Activated T-helper 1 cell treated with anti-CD3 and anti-CD28 coated beads, Interleukin-12 subunit alpha, Interleukin-12 subunit beta, Interleukin-2, Interleukin-4 antibody, amounts not matched to agents 30 ng/mL and 10 ng/mL and 1 ng/mL, durations not matched to agents 14 hours and 24 hours and 36 hours (primary cell): ENCODE data around the gene CD44. TPM values are rescaled to one million over a fixed set of nuclear protein-coding genes. Genes with fewer than 3 reads are reported as not detected.

Experiments used
- DNase-seq: peaks from one replicate; pipeline ENCODE4 v3.0.0; 2021; ENCODE audit warnings: low spot score
- H3K27ac Mint-ChIP-seq: one replicate; pipeline ENCODE4 v1.8.0; 2021; ENCODE audit warnings: mild to moderate bottlenecking, mixed read lengths
- H3K27me3 Mint-ChIP-seq: one replicate; pipeline ENCODE4 v1.8.0; 2022; ENCODE audit warnings: mild to moderate bottlenecking, moderate library complexity, mixed read lengths; ENCODE audit not compliant: insufficient read depth
- H3K36me3 Mint-ChIP-seq: one replicate; pipeline ENCODE4 v1.8.0; 2021; ENCODE audit warnings: low read depth, mixed read lengths
- H3K4me1 Mint-ChIP-seq: one replicate; pipeline ENCODE4 v1.8.0; 2021; ENCODE audit warnings: low read depth, mixed read lengths
- H3K4me3 Mint-ChIP-seq: one replicate; pipeline ENCODE4 v1.8.0; 2021; ENCODE audit warnings: mild to moderate bottlenecking, moderate library complexity, mixed read lengths
- H3K9me3 Mint-ChIP-seq: one replicate; pipeline ENCODE4 v1.8.0; 2021; ENCODE audit warnings: mixed read lengths
- intact Hi-C: fragments of 100-400 bp; cut with micrococcal nuclease; formaldehyde crosslinking; loops from one replicate; pipeline ENCODE4 v1.15.1; 2024
- total RNA-seq: library from RNA; stranded (reverse); gene quantifications from 2 replicates; pipeline ENCODE4 v1.2.3, GENCODE V29; 2022

CD44 gene
- total RNA-seq, 1 donor from 2014 or later: 547 TPM

- intact Hi-C loops: no loop called here
- no peak overlapping the region for H3K4me3 Mint-ChIP-seq
- H3K27me3 Mint-ChIP-seq: peaks cover 17% of the 10 kb centered on the region
- H3K36me3 Mint-ChIP-seq: no peaks in the 10 kb centered on the region
- no peak overlapping the region for H3K27ac Mint-ChIP-seq
- no peaks in the 10 kb centered on the region for H3K9me3 Mint-ChIP-seq
- DNase-seq: no peak
- H3K4me1 Mint-ChIP-seq: peaks cover 6% of the 10 kb centered on the region
Observed at GRCh38 chr11:35265755-35266454, 126.9 kb downstream of the CD44 start.

- H3K27me3 Mint-ChIP-seq: peaks cover 14% of the 10 kb centered on the region
- H3K4me3 Mint-ChIP-seq: no peak overlapping the region
- H3K4me1 Mint-ChIP-seq: peaks cover 22% of the 10 kb centered on the region
- H3K36me3 Mint-ChIP-seq: no peaks in the 10 kb centered on the region
- intact Hi-C loops: no loop called here
- H3K9me3 Mint-ChIP-seq: no peaks in the 10 kb centered on the region
- DNase-seq: no peak
- no peak overlapping the region for H3K27ac Mint-ChIP-seq
Observed at GRCh38 chr11:35267504-35267903, 128.5 kb downstream of the CD44 start.

GRCh38 chr11:35270342-35270741 is 131.4 kb downstream of the CD44 start:
- Mint-ChIP-seq H3K27ac (no peak overlapping the region), H3K4me1 (peaks cover 47% of the 10 kb centered on the region), H3K9me3 (no peaks in the 10 kb centered on the region), H3K36me3 (peaks cover 2% of the 10 kb centered on the region), H3K4me3 (no peak overlapping the region), H3K27me3 (peaks cover 2% of the 10 kb centered on the region)
- intact Hi-C loops: loop anchor here (10.0 kb wide), 1 partner anchor 1026 kb away; no protein-coding TSS in a partner anchor
- DNase-seq: no peak

GRCh38 chr11:35271031-35271430 is 132.1 kb downstream of the CD44 start:
- Mint-ChIP-seq H3K27ac (no peak overlapping the region), H3K27me3 (peaks cover 8% of the 10 kb centered on the region), H3K36me3 (peaks cover 2% of the 10 kb centered on the region), H3K4me1 (peaks cover 54% of the 10 kb centered on the region), H3K9me3 (peaks cover 5% of the 10 kb centered on the region), H3K4me3 (no peak overlapping the region)
- no peak for DNase-seq
- intact Hi-C loops: loop anchor here (10.0 kb wide), 1 partner anchor 1026 kb away; no protein-coding TSS in a partner anchor

- Mint-ChIP-seq H3K4me1 (peaks cover 61% of the 10 kb centered on the region), H3K4me3 (peak overlapping the region; percentile 3), H3K9me3 (peaks cover 6% of the 10 kb centered on the region), H3K27ac (peak overlapping the region; percentile 86), H3K36me3 (peaks cover 4% of the 10 kb centered on the region), H3K27me3 (peaks cover 12% of the 10 kb centered on the region)
- peak; percentile 54 for DNase-seq
- intact Hi-C loops: loop anchor here (1.0 to 10.0 kb wide), 14 partner anchors 15 to 1028 kb away; partner anchors contain the start of genes APIP and PDHX
Observed at GRCh38 chr11:35272391-35272902, 133.5 kb downstream of the CD44 start.

GRCh38 chr11:35274909-35275785 is 136.2 kb downstream of the CD44 start:
- Mint-ChIP-seq H3K27me3 (peaks cover 12% of the 10 kb centered on the region), H3K4me3 (no peak overlapping the region), H3K4me1 (peaks cover 61% of the 10 kb centered on the region), H3K27ac (peak overlapping the region; percentile 37), H3K9me3 (peaks cover 6% of the 10 kb centered on the region), H3K36me3 (peaks cover 4% of the 10 kb centered on the region)
- DNase-seq: no peak
- intact Hi-C loops: loop anchor here (10.0 kb wide), 1 partner anchor 1030 kb away; no protein-coding TSS in a partner anchor

GRCh38 chr11:35275786-35276170 is 136.8 kb downstream of the CD44 start:
- Mint-ChIP-seq H3K4me1 (peaks cover 57% of the 10 kb centered on the region), H3K4me3 (no peak overlapping the region), H3K36me3 (peaks cover 4% of the 10 kb centered on the region), H3K27me3 (peaks cover 12% of the 10 kb centered on the region), H3K27ac (peak overlapping the region; percentile 37), H3K9me3 (peaks cover 6% of the 10 kb centered on the region)
- DNase-seq: no peak
- intact Hi-C loops: loop anchor here (10.0 kb wide), 1 partner anchor 1031 kb away; no protein-coding TSS in a partner anchor

- Mint-ChIP-seq H3K36me3 (peaks cover 4% of the 10 kb centered on the region), H3K4me1 (peaks cover 51% of the 10 kb centered on the region), H3K9me3 (peaks cover 6% of the 10 kb centered on the region), H3K27me3 (peaks cover 12% of the 10 kb centered on the region), H3K4me3 (no peak overlapping the region), H3K27ac (peak overlapping the region; percentile 37)
- intact Hi-C loops: loop anchor here (10.0 kb wide), 1 partner anchor 1032 kb away; no protein-coding TSS in a partner anchor
- DNase-seq: no peak
Observed at GRCh38 chr11:35276396-35277145, 137.6 kb downstream of the CD44 start.

GRCh38 chr11:35277827-35278226 is 138.9 kb downstream of the CD44 start:
- Mint-ChIP-seq H3K4me1 (peaks cover 51% of the 10 kb centered on the region), H3K9me3 (peaks cover 6% of the 10 kb centered on the region), H3K27ac (no peak overlapping the region), H3K4me3 (no peak overlapping the region), H3K36me3 (peaks cover 4% of the 10 kb centered on the region), H3K27me3 (peaks cover 12% of the 10 kb centered on the region)
- no peak for DNase-seq
- intact Hi-C loops: loop anchor here (10.0 kb wide), 1 partner anchor 1033 kb away; no protein-coding TSS in a partner anchor

GRCh38 chr11:35280727-35281126 is 141.8 kb downstream of the CD44 start:
- intact Hi-C loops: no loop called here
- no peak overlapping the region for H3K27ac Mint-ChIP-seq

GRCh38 chr11:35281169-35281688 is 142.3 kb downstream of the CD44 start:
- intact Hi-C loops: no loop called here
- Mint-ChIP-seq H3K27me3 (peaks cover 2% of the 10 kb centered on the region), H3K4me3 (no peak overlapping the region), H3K9me3 (no peaks in the 10 kb centered on the region), H3K4me1 (peaks cover 29% of the 10 kb centered on the region), H3K27ac (no peak overlapping the region), H3K36me3 (peaks cover 4% of the 10 kb centered on the region)
- DNase-seq: no peak

More at GRCh38 chr11:35280727-35281126, 141.8 kb downstream of the CD44 start:
- Mint-ChIP-seq H3K36me3 (peaks cover 4% of the 10 kb centered on the region), H3K9me3 (peaks cover 5% of the 10 kb centered on the region), H3K4me3 (no peak overlapping the region), H3K4me1 (peaks cover 33% of the 10 kb centered on the region), H3K27me3 (peaks cover 7% of the 10 kb centered on the region)
- DNase-seq: no peak
